Astrocyte (in vitro differentiated cells and primary cell): ENCODE measurements around the gene DLGAP5.

Experiments
- CTCF ChIP-seq: IDR thresholded peaks from 2 replicates; pipeline ENCODE4 v1.5.1; 2011; ENCODE audit warnings: low read depth, mild to moderate bottlenecking, inconsistent platforms, low read length, moderate library complexity; ENCODE audit not compliant: insufficient read depth
- EZH2 ChIP-seq: IDR thresholded peaks from 2 replicates; pipeline ENCODE4 v1.6.1; 2012; ENCODE audit warnings: mild to moderate bottlenecking, low read length, inconsistent platforms; ENCODE audit not compliant: insufficient read depth

- TF ChIP-seq CTCF (no peak), EZH2 (no peak)
Measured at GRCh38 chr14:55180006-55180405, 11.4 kb downstream of the DLGAP5 start.
